ENCODE data around the gene PTPRN2. TPM values are rescaled to one million over a fixed set of nuclear protein-coding genes. Genes with fewer than 3 reads are reported as not detected.

Gene PTPRN2
- total RNA-seq, 1 experiment from 2014 or later: 2.1 TPM

DNA sequence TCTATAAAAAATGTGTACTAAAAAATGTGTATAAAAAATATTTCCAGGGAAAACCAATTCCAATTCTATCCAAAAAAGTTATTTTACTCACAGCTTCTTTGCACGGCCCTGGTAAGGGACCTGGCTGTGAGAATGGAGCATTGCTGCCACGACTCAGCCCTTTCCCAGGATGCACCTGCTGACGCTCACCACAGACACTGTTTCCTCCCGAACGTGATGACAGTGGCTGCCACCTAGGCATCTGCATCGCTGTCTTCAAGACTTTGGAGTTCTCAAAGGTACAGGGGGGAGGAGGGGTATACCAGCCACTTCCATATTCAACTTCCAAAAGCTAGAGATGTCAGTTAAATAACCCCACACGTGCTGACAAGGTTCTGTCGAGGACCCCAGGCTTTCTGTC is 23.9 kb upstream of the PTPRN2 start:
- Histone ChIP-seq H3K9me2 (ENCODE audit: insufficient read depth) (no peaks in the 10 kb centered on the region), H3K4me3 (replicated peaks in 1 of 2; ENCODE audit: low read depth in 1 of 2, low read length in 2 of 2) (no peak overlapping the region), H3K36me3 (ENCODE audit: control insufficient read depth in 1 of 2, insufficient read depth in 2 of 2, low read length in 2 of 2) (no peaks in the 10 kb centered on the region; a peak in 3 of 4 replicates), H3K79me2 (ENCODE audit: insufficient read depth, low read length) (no peaks in the 10 kb centered on the region), H3K9ac (ENCODE audit: low read length) (no peak overlapping the region), H4K20me1 (ENCODE audit: insufficient read depth) (no peaks in the 10 kb centered on the region), H3K4me2 (ENCODE audit: low read length) (no peak overlapping the region), H3K27me3 (ENCODE audit: insufficient read depth, low read length) (no peaks in the 10 kb centered on the region), H3K27ac (ENCODE audit: low read depth, low read length) (no peak overlapping the region), H2AFZ (ENCODE audit: low read depth, low read length, poor library complexity, severe bottlenecking) (no peak overlapping the region), H3K4me1 (ENCODE audit: control insufficient read depth in 1 of 2, insufficient read depth in 2 of 2, low read length in 2 of 2) (no peaks in the 10 kb centered on the region), H3K9me3 (ENCODE audit: control insufficient read depth in 1 of 2, insufficient read depth in 1 of 2, low read depth in 1 of 2, low read length in 2 of 2) (no peaks in the 10 kb centered on the region)
- intact Hi-C loops (cut with micrococcal nuclease): no loop called here
- ChIA-PET POLR2A (no interaction called here), CTCF (no interaction called here), RAD21 (ENCODE audit: low non-redundant PET in 1 of 2, low total read pairs in 2 of 2, uncharacterized antibody in 2 of 2, unreplicated experiment in 2 of 2) (no interaction called here)
- DNase-seq (ENCODE audit: low read depth, low spot score) (no peak), ATAC-seq (no peak)
- BruUV-seq (replicated peaks): no TSS peak
- no peak for TF ChIP-seq EZH2 (IDR thresholded peaks at IDR 0.05)
- TF ChIP-seq EZH2phosphoT487 (IDR thresholded peaks at IDR 0.05; ENCODE audit: borderline replicate concordance): no peak
- TF ChIP-seq SP1 (IDR thresholded peaks at IDR 0.05; ENCODE audit: low read depth): no peak
- no peak for TF ChIP-seq ELF1 (IDR thresholded peaks at IDR 0.05; ENCODE audit: borderline replicate concordance, low read depth)
- no peak for TF ChIP-seq FOSL1 (IDR thresholded peaks at IDR 0.05; ENCODE audit: low read depth)
- TF ChIP-seq, protein P1, sequence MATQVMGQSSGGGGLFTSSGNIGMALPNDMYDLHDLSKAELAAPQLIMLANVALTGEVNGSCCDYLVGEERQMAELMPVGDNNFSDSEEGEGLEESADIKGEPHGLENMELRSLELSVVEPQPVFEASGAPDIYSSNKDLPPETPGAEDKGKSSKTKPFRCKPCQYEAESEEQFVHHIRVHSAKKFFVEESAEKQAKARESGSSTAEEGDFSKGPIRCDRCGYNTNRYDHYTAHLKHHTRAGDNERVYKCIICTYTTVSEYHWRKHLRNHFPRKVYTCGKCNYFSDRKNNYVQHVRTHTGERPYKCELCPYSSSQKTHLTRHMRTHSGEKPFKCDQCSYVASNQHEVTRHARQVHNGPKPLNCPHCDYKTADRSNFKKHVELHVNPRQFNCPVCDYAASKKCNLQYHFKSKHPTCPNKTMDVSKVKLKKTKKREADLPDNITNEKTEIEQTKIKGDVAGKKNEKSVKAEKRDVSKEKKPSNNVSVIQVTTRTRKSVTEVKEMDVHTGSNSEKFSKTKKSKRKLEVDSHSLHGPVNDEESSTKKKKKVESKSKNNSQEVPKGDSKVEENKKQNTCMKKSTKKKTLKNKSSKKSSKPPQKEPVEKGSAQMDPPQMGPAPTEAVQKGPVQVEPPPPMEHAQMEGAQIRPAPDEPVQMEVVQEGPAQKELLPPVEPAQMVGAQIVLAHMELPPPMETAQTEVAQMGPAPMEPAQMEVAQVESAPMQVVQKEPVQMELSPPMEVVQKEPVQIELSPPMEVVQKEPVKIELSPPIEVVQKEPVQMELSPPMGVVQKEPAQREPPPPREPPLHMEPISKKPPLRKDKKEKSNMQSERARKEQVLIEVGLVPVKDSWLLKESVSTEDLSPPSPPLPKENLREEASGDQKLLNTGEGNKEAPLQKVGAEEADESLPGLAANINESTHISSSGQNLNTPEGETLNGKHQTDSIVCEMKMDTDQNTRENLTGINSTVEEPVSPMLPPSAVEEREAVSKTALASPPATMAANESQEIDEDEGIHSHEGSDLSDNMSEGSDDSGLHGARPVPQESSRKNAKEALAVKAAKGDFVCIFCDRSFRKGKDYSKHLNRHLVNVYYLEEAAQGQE (IDR thresholded peaks at IDR 0.05; ENCODE audit: low read depth): no peak
- TF ChIP-seq SRF (IDR thresholded peaks at IDR 0.05; ENCODE audit: low read depth): no peak
